ENCODE results near the gene GNG7.
"Not testable (repeated sequence)": the region's sequence is repeated elsewhere in the genome, so short reads cannot be mapped to it uniquely, and the experiment has no call there.

DNA sequence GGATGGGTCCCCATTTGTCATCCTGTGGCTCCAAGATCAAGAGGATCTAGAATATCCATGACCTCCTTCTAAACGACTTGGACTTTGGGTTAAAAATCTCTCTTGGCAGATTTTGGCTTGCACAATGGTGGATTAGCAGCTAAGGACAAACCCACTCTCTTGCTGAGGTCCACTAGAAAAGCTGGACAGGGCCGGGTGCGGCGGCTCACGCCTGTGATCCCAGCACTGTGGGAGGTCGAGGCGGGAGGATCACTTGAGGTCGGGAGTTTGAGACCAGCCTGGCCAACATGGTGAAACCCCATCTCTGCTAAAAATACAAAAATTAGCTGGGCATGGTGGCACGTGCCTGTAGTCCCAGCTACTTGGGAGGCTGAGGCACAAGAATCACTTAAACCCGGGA lies 172.6 kb downstream of the GNG7 start:
- TF ChIP-seq POLR2A (IDR thresholded peaks at IDR 0.05; ENCODE audit: low read depth, low read length); CTCF (IDR thresholded peaks at IDR 0.05; ENCODE audit: extremely low read depth in 1 of 2, insufficient read depth in 1 of 2, low read depth in 1 of 2, low read length in 2 of 2); JUN (IDR thresholded peaks at IDR 0.05; ENCODE audit: borderline replicate concordance, insufficient read depth, insufficient read length, low read depth); POLR2AphosphoS5 (IDR thresholded peaks at IDR 0.05; ENCODE audit: insufficient read depth, low read depth, low read length); EZH2 (IDR thresholded peaks at IDR 0.05; ENCODE audit: borderline replicate concordance, low read depth, low read length, severe bottlenecking); MYC (IDR thresholded peaks at IDR 0.05; ENCODE audit: low read depth, low read length); GATA2 (IDR thresholded peaks at IDR 0.05; ENCODE audit: insufficient read depth, insufficient read length, low read depth, low read length); FOS (IDR thresholded peaks at IDR 0.05; ENCODE audit: borderline replicate concordance, insufficient read depth, low read length): not testable (repeated sequence)
- TF ChIP-seq, protein P1, sequence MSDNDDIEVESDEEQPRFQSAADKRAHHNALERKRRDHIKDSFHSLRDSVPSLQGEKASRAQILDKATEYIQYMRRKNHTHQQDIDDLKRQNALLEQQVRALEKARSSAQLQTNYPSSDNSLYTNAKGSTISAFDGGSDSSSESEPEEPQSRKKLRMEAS (IDR thresholded peaks at IDR 0.05; ENCODE audit: insufficient read depth, insufficient read length): not testable (repeated sequence)

Data from endothelial cell of umbilical vein (primary cell).